Muscle layer of duodenum (tissue), 2 donors: ENCODE results near the gene ZDHHC14.

Source experiments
- H3K27ac ChIP-seq: one replicate; pipeline ENCODE4 v1.7.0; 2013; ENCODE audit warnings: mild to moderate bottlenecking, low read length
- H3K27me3 ChIP-seq: one replicate; pipeline ENCODE4 v1.7.0; 2013; ENCODE audit warnings: low read depth, mild to moderate bottlenecking, control low read depth, low read length
- H3K36me3 ChIP-seq, 2 donors: one replicate each; pipeline ENCODE4 v1.7.0; 2013; ENCODE audit warnings: low read length in 2 of 2, control low read depth in 1 of 2, mild to moderate bottlenecking in 1 of 2; ENCODE audit not compliant: insufficient read depth in 2 of 2, control insufficient read depth in 1 of 2
- H3K4me1 ChIP-seq, 2 donors: one replicate each; pipeline ENCODE4 v1.7.0; 2013; ENCODE audit warnings: low read length in 2 of 2, mild to moderate bottlenecking in 2 of 2, control low read depth in 1 of 2, moderate library complexity in 1 of 2; ENCODE audit not compliant: insufficient read depth in 2 of 2, control insufficient read depth in 1 of 2
- H3K4me3 ChIP-seq, 2 donors: one replicate each; pipeline ENCODE4 v1.7.0; 2013; ENCODE audit warnings: low read length in 2 of 2, low read depth in 1 of 2, mild to moderate bottlenecking in 1 of 2
- H3K9me3 ChIP-seq, 2 donors: one replicate each; pipeline ENCODE4 v1.7.0; 2013; ENCODE audit warnings: low read length in 2 of 2, control low read depth in 1 of 2, mild to moderate bottlenecking in 1 of 2; ENCODE audit not compliant: control insufficient read depth in 1 of 2
- donor health status: healthy.

The ZDHHC14 gene

GRCh38 chr6:157610451-157610999, 229.5 kb downstream of the ZDHHC14 start:
- Histone ChIP-seq H3K4me1 (no peaks in the 10 kb centered on the region), H3K36me3 (no peaks in the 10 kb centered on the region), H3K9me3 (no peaks in the 10 kb centered on the region), H3K27ac (no peak overlapping the region), H3K27me3 (no peaks in the 10 kb centered on the region), H3K4me3 (no peak overlapping the region)

- no peak overlapping the region for H3K4me3 ChIP-seq
- H3K27ac ChIP-seq = no peak overlapping the region
- H3K9me3 ChIP-seq = no peaks in the 10 kb centered on the region
- H3K36me3 ChIP-seq = no peaks in the 10 kb centered on the region
- H3K4me1 ChIP-seq = no peaks in the 10 kb centered on the region
- no peaks in the 10 kb centered on the region for H3K27me3 ChIP-seq
These were observed 230.4 kb downstream of the ZDHHC14 start for GRCh38 chr6:157611406-157611805.

- H3K36me3 ChIP-seq = no peaks in the 10 kb centered on the region
- no peaks in the 10 kb centered on the region for H3K27me3 ChIP-seq
- no peak overlapping the region for H3K27ac ChIP-seq
These were observed 232.1 kb downstream of the ZDHHC14 start for GRCh38 chr6:157613011-157613522.

GRCh38 chr6:157614026-157614568, 233.1 kb downstream of the ZDHHC14 start:
- H3K4me1 ChIP-seq = no peaks in the 10 kb centered on the region
- no peaks in the 10 kb centered on the region for H3K36me3 ChIP-seq
- no peaks in the 10 kb centered on the region for H3K9me3 ChIP-seq
- H3K27me3 ChIP-seq = no peaks in the 10 kb centered on the region
- H3K4me3 ChIP-seq = no peak overlapping the region
- H3K27ac ChIP-seq = no peak overlapping the region

More at GRCh38 chr6:157613011-157613522, 232.1 kb downstream of the ZDHHC14 start:
- H3K9me3 ChIP-seq = no peaks in the 10 kb centered on the region
- H3K4me3 ChIP-seq = no peak overlapping the region
- no peaks in the 10 kb centered on the region for H3K4me1 ChIP-seq

- Histone ChIP-seq H3K27me3 (no peaks in the 10 kb centered on the region), H3K27ac (no peak overlapping the region), H3K36me3 (no peaks in the 10 kb centered on the region), H3K4me1 (peaks cover 0 to 3% of the 10 kb centered on the region in 2 donors), H3K4me3 (no peak overlapping the region), H3K9me3 (no peaks in the 10 kb centered on the region)
These were observed 234.4 kb downstream of the ZDHHC14 start for GRCh38 chr6:157615420-157615769.

- H3K27me3 ChIP-seq = no peaks in the 10 kb centered on the region
- no peaks in the 10 kb centered on the region for H3K9me3 ChIP-seq
- H3K27ac ChIP-seq = no peak overlapping the region
- H3K36me3 ChIP-seq = no peaks in the 10 kb centered on the region
- peaks cover 0 to 3% of the 10 kb centered on the region in 2 donors for H3K4me1 ChIP-seq
- H3K4me3 ChIP-seq = no peak overlapping the region
These were observed 235.0 kb downstream of the ZDHHC14 start for GRCh38 chr6:157615951-157616350.

GRCh38 chr6:157620944-157621343, 240.0 kb downstream of the ZDHHC14 start:
- H3K9me3 ChIP-seq = no peaks in the 10 kb centered on the region
- no peak overlapping the region for H3K27ac ChIP-seq
- H3K36me3 ChIP-seq = no peaks in the 10 kb centered on the region
- H3K4me1 ChIP-seq = peaks cover 0 to 3% of the 10 kb centered on the region in 2 donors
- no peak overlapping the region for H3K4me3 ChIP-seq
- no peaks in the 10 kb centered on the region for H3K27me3 ChIP-seq

GRCh38 chr6:157621406-157621805, 240.4 kb downstream of the ZDHHC14 start:
- no peaks in the 10 kb centered on the region for H3K27me3 ChIP-seq
- peaks cover 0 to 3% of the 10 kb centered on the region in 2 donors for H3K4me1 ChIP-seq
- H3K9me3 ChIP-seq = no peaks in the 10 kb centered on the region
- no peaks in the 10 kb centered on the region for H3K36me3 ChIP-seq
- H3K4me3 ChIP-seq = no peak overlapping the region
- no peak overlapping the region for H3K27ac ChIP-seq

- H3K4me3 ChIP-seq = no peak overlapping the region
- H3K27ac ChIP-seq = no peak overlapping the region
- H3K27me3 ChIP-seq = no peaks in the 10 kb centered on the region
- no peaks in the 10 kb centered on the region for H3K36me3 ChIP-seq
- H3K9me3 ChIP-seq = no peaks in the 10 kb centered on the region
- H3K4me1 ChIP-seq = peaks cover 0 to 3% of the 10 kb centered on the region in 2 donors
These were observed 241.4 kb downstream of the ZDHHC14 start for GRCh38 chr6:157622427-157622826.

- Histone ChIP-seq H3K4me1 (peaks cover 0 to 3% of the 10 kb centered on the region in 2 donors), H3K9me3 (no peaks in the 10 kb centered on the region), H3K4me3 (no peak overlapping the region), H3K36me3 (no peaks in the 10 kb centered on the region), H3K27me3 (no peaks in the 10 kb centered on the region), H3K27ac (no peak overlapping the region)
These were observed 244.1 kb downstream of the ZDHHC14 start for GRCh38 chr6:157625111-157625510.

GRCh38 chr6:157625764-157626163, 244.8 kb downstream of the ZDHHC14 start:
- no peak overlapping the region for H3K27ac ChIP-seq
- H3K4me1 ChIP-seq = no peaks in the 10 kb centered on the region
- no peaks in the 10 kb centered on the region for H3K9me3 ChIP-seq
- no peak overlapping the region for H3K4me3 ChIP-seq
- H3K36me3 ChIP-seq = no peaks in the 10 kb centered on the region
- no peaks in the 10 kb centered on the region for H3K27me3 ChIP-seq
